Measurements from ENCODE around the gene MMGT1.
"Not testable (repeated sequence)": the region's sequence is repeated elsewhere in the genome, so short reads cannot be mapped to it uniquely, and the experiment has no call there.

MMGT1 gene

GRCh38 chrX:135923353-135923752 is 50.4 kb downstream of the MMGT1 start:
- DNase-seq (ENCODE audit: low read depth, low spot score) = no peak

DNA sequence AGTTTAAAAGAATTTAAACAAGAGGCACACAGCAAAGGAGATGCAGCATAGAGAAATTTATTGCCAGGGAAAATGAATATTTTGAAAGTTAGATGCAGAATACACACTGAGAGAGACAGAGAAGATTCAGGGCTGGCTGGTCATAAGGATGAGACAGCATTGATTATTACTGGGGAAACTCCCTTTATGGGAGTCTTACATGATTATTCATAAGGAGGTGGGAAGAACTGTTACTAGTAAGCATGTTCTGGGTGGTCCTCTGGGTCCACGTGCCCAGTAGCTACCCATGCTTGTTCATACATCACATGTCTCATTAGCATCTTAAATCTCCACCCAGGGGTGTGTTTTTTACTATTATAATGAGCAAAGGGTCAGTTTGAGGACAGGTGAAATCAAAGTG is 53.3 kb downstream of the MMGT1 start:
- DNase-seq (ENCODE audit: low read depth, low spot score) = not testable (repeated sequence)

- no peak for DNase-seq (ENCODE audit: low read depth, low spot score)
These were observed 59.4 kb downstream of the MMGT1 start for GRCh38 chrX:135914404-135914803.
